ENCODE measurements around the gene SFMBT2. TPM values are rescaled to one million over a fixed set of nuclear protein-coding genes. Genes with fewer than 3 reads are reported as not detected.

SFMBT2 gene
- total and polyA plus RNA-seq, 10 donors, result 4.4 to 47.7 (median 34.8) TPM

- intact Hi-C loops (cut with DNase I; ENCODE audit: low total_unique reads), result no loop called here
- no peak for DNase-seq
- Histone ChIP-seq H3K27ac (no peak overlapping the region), H3K27me3 (replicated peaks in 1 of 7) (no peaks in the 10 kb centered on the region), H3K36me3 (peaks cover 0 to 25% (median 0%) of the 10 kb centered on the region in 6 donors), H3K4me3 (no peak overlapping the region), H3K4me1 (peaks cover 0 to 47% (median 9%) of the 10 kb centered on the region in 6 donors), H3K9me3 (peaks cover 0 to 2% (median 0%) of the 10 kb centered on the region in 8 donors)
- TF ChIP-seq POLR2A (IDR thresholded peaks at IDR 0.05) (no peak), POLR2AphosphoS5 (IDR thresholded peaks at IDR 0.05) (no peak)
- TF ChIP-seq, protein P1, sequence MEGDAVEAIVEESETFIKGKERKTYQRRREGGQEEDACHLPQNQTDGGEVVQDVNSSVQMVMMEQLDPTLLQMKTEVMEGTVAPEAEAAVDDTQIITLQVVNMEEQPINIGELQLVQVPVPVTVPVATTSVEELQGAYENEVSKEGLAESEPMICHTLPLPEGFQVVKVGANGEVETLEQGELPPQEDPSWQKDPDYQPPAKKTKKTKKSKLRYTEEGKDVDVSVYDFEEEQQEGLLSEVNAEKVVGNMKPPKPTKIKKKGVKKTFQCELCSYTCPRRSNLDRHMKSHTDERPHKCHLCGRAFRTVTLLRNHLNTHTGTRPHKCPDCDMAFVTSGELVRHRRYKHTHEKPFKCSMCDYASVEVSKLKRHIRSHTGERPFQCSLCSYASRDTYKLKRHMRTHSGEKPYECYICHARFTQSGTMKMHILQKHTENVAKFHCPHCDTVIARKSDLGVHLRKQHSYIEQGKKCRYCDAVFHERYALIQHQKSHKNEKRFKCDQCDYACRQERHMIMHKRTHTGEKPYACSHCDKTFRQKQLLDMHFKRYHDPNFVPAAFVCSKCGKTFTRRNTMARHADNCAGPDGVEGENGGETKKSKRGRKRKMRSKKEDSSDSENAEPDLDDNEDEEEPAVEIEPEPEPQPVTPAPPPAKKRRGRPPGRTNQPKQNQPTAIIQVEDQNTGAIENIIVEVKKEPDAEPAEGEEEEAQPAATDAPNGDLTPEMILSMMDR (IDR thresholded peaks at IDR 0.05 in 8 of 11, conservative IDR thresholded peaks at IDR 0.05 in 3 of 11), result no peak
- 92 to 98% (median 96%) methylated on average over 7 of the region's 7 CpGs for WGBS, 5 donors
These were observed 72.4 kb downstream of the SFMBT2 start for GRCh38 chr10:7338469-7338868.

GRCh38 chr10:7337431-7338171 lies 73.2 kb downstream of the SFMBT2 start:
- 34 to 43% (median 41%) methylated on average over 7 of the region's 7 CpGs for WGBS, 5 donors
- Histone ChIP-seq H3K4me3 (no peak overlapping the region), H3K27me3 (replicated peaks in 1 of 7) (no peaks in the 10 kb centered on the region), H3K9me3 (no peaks in the 10 kb centered on the region), H3K27ac (no peak overlapping the region), H3K4me1 (peaks cover 0 to 50% (median 9%) of the 10 kb centered on the region in 6 donors), H3K36me3 (peaks cover 0 to 20% (median 0%) of the 10 kb centered on the region in 6 donors)
- TF ChIP-seq, protein P1 (IDR thresholded peaks at IDR 0.05 in 8 of 11, conservative IDR thresholded peaks at IDR 0.05 in 3 of 11), result no peak
- TF ChIP-seq POLR2AphosphoS5 (IDR thresholded peaks at IDR 0.05) (no peak), POLR2A (IDR thresholded peaks at IDR 0.05) (no peak)
- DNase-seq, result no peak
- intact Hi-C loops (cut with DNase I; ENCODE audit: low total_unique reads), result no loop called here

- intact Hi-C loops (cut with DNase I; ENCODE audit: low total_unique reads), result no loop called here
- Histone ChIP-seq H3K27me3 (replicated peaks in 1 of 7) (no peaks in the 10 kb centered on the region), H3K27ac (no peak overlapping the region), H3K36me3 (peaks cover 0 to 19% (median 0%) of the 10 kb centered on the region in 6 donors), H3K4me1 (peaks cover 0 to 47% (median 9%) of the 10 kb centered on the region in 6 donors), H3K9me3 (no peaks in the 10 kb centered on the region), H3K4me3 (no peak overlapping the region)
- no peak for TF ChIP-seq POLR2A (IDR thresholded peaks at IDR 0.05)
- TF ChIP-seq POLR2AphosphoS5 (IDR thresholded peaks at IDR 0.05), result no peak
- TF ChIP-seq, protein P1 (IDR thresholded peaks at IDR 0.05 in 8 of 11, conservative IDR thresholded peaks at IDR 0.05 in 3 of 11), result no peak
- DNase-seq, result no peak
- WGBS, 5 donors, result 93 to 96% (median 95%) methylated on average over 2 of the region's 2 CpGs
These were observed 74.9 kb downstream of the SFMBT2 start for GRCh38 chr10:7335977-7336376.

DNA sequence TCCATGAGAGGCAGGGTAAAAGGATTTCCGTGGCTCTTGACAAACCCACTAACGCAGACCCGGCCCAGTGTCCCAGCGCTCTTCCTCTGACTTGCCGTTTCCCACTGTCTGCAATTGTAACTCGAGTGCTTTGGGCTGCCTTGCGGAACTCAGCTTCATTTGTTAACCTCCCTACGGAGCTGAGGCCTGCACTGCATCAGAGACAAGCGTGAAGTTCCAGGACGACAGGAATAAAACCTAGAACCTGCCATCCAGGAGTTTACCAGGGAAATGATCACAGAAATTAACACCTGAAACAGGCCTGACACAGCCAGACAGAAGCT lies 76.2 kb downstream of the SFMBT2 start:
- H3K27me3 ChIP-seq (replicated peaks in 1 of 7), result no peaks in the 10 kb centered on the region
- peaks cover 0 to 17% (median 1%) of the 10 kb centered on the region in 6 donors for H3K36me3 ChIP-seq
- 94 to 96% (median 95%) methylated on average over 10 of the region's 10 CpGs for WGBS, 5 donors
- no peak overlapping the region for H3K4me3 ChIP-seq
- peak overlapping the region in 5 of 8 donors; percentile 5 to 47 (median 39) for H3K27ac ChIP-seq
- peaks cover 0 to 2% (median 0%) of the 10 kb centered on the region in 8 donors for H3K9me3 ChIP-seq
- peaks cover 0 to 47% (median 9%) of the 10 kb centered on the region in 6 donors for H3K4me1 ChIP-seq
- intact Hi-C loops (cut with DNase I; ENCODE audit: low total_unique reads), result no loop called here
- TF ChIP-seq, protein P1 (IDR thresholded peaks at IDR 0.05 in 8 of 11, conservative IDR thresholded peaks at IDR 0.05 in 3 of 11), result no peak
- TF ChIP-seq POLR2AphosphoS5 (IDR thresholded peaks at IDR 0.05) (no peak), POLR2A (IDR thresholded peaks at IDR 0.05) (no peak)
- DNase-seq, result no peak

All from spleen (tissue), 11 donors.